HG02884 (cell line): Measurements from ENCODE around the gene INF2.
"Not testable (repeated sequence)": the region's sequence is repeated elsewhere in the genome, so short reads cannot be mapped to it uniquely, and the experiment has no call there.

Experiments used
- ATAC-seq: cut with Tn5 transposase; IDR thresholded peaks from one replicate; pipeline ENCODE4 v1.9.1; 2021; ENCODE audit warnings: mild to moderate bottlenecking, moderate library complexity; ENCODE audit not compliant: unreplicated experiment

The INF2 gene

GRCh38 chr14:104689109-104689880 lies at the start of gene INF2:
TSS of gene INF2 (plus strand) at chr14:104689618. CDS start at chr14:104701366, 11,748 bp downstream.
- ATAC-seq: no peak

GRCh38 chr14:104639885-104640548 lies 49.4 kb upstream of the INF2 start:
- ATAC-seq: no peak

GRCh38 chr14:104640681-104641080 lies 48.7 kb upstream of the INF2 start:
- ATAC-seq: no peak

GRCh38 chr14:104641753-104642539 lies 47.5 kb upstream of the INF2 start:
- no peak for ATAC-seq

- no peak for ATAC-seq
Measured at GRCh38 chr14:104642540-104642868, 46.9 kb upstream of the INF2 start.

- no peak for ATAC-seq
Measured at GRCh38 chr14:104643306-104643705, 46.1 kb upstream of the INF2 start.

- no peak for ATAC-seq
Measured at GRCh38 chr14:104644091-104644635, 45.3 kb upstream of the INF2 start.

GRCh38 chr14:104644656-104645378 lies 44.6 kb upstream of the INF2 start:
- no peak for ATAC-seq

GRCh38 chr14:104647467-104648043 lies 41.9 kb upstream of the INF2 start:
- ATAC-seq: no peak

- ATAC-seq: no peak
Measured at GRCh38 chr14:104650057-104650980, 39.1 kb upstream of the INF2 start.

GRCh38 chr14:104650981-104651875 lies 38.2 kb upstream of the INF2 start:
- no peak for ATAC-seq

- ATAC-seq: no peak
Measured at GRCh38 chr14:104651876-104652260, 37.5 kb upstream of the INF2 start.

GRCh38 chr14:104652386-104652785 lies 37.0 kb upstream of the INF2 start:
- no peak for ATAC-seq

GRCh38 chr14:104653130-104653920 lies 36.1 kb upstream of the INF2 start:
- not testable (repeated sequence) for ATAC-seq

- no peak for ATAC-seq
Measured at GRCh38 chr14:104654119-104654518, 35.3 kb upstream of the INF2 start.

GRCh38 chr14:104655128-104655848 lies 34.1 kb upstream of the INF2 start:
- ATAC-seq: no peak
